ENCODE results near the gene TMEM223.

DNA sequence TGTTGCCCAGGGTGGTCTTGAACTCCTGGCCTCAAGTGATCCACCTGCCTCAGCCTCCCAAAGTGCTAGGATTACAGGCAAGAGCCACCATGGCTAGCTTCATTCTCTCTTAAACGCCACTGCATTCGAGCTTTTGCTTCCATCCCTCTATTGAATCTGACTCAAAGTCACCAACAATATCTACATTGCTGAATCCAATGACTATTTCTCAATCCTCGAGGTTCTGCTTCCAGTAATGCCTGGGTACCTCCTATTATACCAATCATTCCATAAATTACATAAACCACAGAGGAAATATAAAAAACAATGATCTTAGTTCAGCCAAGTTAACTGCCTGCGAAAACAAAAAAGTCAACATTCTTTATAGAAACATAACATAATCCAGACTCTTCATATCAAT, 25.3 kb upstream of the TMEM223 start:
- TF ChIP-seq, protein P1, sequence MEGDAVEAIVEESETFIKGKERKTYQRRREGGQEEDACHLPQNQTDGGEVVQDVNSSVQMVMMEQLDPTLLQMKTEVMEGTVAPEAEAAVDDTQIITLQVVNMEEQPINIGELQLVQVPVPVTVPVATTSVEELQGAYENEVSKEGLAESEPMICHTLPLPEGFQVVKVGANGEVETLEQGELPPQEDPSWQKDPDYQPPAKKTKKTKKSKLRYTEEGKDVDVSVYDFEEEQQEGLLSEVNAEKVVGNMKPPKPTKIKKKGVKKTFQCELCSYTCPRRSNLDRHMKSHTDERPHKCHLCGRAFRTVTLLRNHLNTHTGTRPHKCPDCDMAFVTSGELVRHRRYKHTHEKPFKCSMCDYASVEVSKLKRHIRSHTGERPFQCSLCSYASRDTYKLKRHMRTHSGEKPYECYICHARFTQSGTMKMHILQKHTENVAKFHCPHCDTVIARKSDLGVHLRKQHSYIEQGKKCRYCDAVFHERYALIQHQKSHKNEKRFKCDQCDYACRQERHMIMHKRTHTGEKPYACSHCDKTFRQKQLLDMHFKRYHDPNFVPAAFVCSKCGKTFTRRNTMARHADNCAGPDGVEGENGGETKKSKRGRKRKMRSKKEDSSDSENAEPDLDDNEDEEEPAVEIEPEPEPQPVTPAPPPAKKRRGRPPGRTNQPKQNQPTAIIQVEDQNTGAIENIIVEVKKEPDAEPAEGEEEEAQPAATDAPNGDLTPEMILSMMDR (IDR thresholded peaks at IDR 0.05; ENCODE audit: low read depth, low read length), result no peak
- no peak for TF ChIP-seq EZH2phosphoT487 (IDR thresholded peaks at IDR 0.05; ENCODE audit: low read depth)
